ENCODE measurements around the gene MYO18B. TPM values are rescaled to one million over a fixed set of nuclear protein-coding genes. Genes with fewer than 3 reads are reported as not detected.

MYO18B gene
- total and polyA plus RNA-seq, 2 of the 4 experiments (the other 2 are of a cell fraction): under 0.01 TPM; not detected in 1

DNA sequence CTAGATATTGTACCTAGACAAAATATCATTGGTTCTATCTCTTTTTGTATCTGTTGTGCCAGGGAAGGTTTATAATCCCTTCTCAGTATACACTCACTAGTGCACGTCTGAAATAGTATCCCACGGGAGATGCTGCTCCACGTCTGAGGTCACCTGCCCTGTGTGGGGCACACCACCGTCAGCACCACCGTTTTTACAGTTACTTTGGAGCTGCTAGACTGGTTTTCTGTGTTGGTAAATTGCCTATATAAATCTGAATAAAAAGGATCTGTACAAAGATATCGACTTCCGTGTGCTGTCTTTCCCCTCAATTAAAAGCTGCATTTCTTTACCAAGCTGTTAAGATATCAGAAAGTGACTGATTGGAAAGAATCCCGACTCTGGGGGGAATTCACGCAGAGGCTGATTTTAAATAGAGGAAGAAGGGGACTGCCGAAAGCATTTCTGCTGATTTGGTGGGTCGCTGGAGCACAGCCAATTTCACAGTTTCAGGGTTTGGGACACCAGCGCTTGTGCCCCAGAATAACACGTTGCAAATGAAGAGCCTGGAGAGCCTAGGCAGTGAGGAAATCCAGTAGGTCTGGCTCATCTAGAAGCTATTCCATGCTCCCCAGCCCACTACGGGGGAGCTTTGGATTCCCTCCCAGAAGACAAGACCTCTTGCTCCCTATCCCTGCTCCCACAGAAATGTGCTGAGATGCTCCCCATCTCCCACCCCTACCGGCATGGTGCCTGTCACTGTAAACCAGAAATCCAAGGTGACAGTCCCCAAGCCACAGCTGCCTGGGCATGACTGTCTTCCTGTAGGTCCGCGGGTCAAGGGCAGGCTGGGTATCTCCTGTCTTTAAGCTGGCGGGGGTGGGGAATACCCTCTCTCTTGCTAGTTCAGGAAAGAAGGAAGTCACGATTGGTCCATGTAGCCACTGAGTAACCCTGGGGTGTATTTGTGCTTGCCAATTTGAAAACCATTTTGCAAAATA lies 12.7 kb upstream of the MYO18B start:
- 80% methylated on average over 2 of the region's 19 CpGs; no CpG with 5 or more reads in 1 of the 2 experiments for WGBS, 2 experiments (ENCODE audit: extremely low coverage in 2 of 2, insufficient read length in 1 of 2)

More for the DNA sequence above, 12.7 kb upstream of the MYO18B start:
- H3K14ac ChIP-seq (replicated peaks; ENCODE audit: low read depth, low read length): no peak overlapping the region
- H3K56ac ChIP-seq (ENCODE audit: extremely low read depth, insufficient read depth, low read length): no peak overlapping the region
- H2BK120ac ChIP-seq (ENCODE audit: low read depth, low read length): no peak overlapping the region
- H3K4me3 ChIP-seq (ENCODE audit: insufficient read depth, low read depth, low read length): no peak overlapping the region
- no peak for DNase-seq
- no peaks in the 10 kb centered on the region for H3K9me3 ChIP-seq (ENCODE audit: control insufficient read depth, insufficient read depth, low read length)
- H3K4ac ChIP-seq (ENCODE audit: low read depth, low read length): no peak overlapping the region
- in situ Hi-C loops (cut with MboI; ENCODE audit: low sequenced_read_pairs) (no loop called here), intact Hi-C loops (cut with micrococcal nuclease) (no loop called here), dilution Hi-C loops (cut with HindIII; ENCODE audit: low sequenced_read_pairs, unreplicated experiment) (no loop called here)
- H4K8ac ChIP-seq (ENCODE audit: low read depth in 2 of 2, low read length in 2 of 2): no peak overlapping the region
- no peaks in the 10 kb centered on the region for H3K9me1 ChIP-seq (ENCODE audit: insufficient read depth, low read length)
- H3K18ac ChIP-seq (ENCODE audit: low read depth, low read length): no peak overlapping the region
- H3K23ac ChIP-seq (ENCODE audit: low read depth, low read length): no peak overlapping the region
- H3K4me1 ChIP-seq (ENCODE audit: control insufficient read depth, insufficient read depth, low read length): no peaks in the 10 kb centered on the region
- H4K91ac ChIP-seq (ENCODE audit: insufficient read depth, low read depth, low read length): no peak overlapping the region
- ATAC-seq (ENCODE audit: low read depth): no peak
- H4K5ac ChIP-seq (ENCODE audit: low read depth, low read length): no peak overlapping the region
- BruUV-seq (replicated peaks): no TSS peak
- H2AK9ac ChIP-seq (replicated peaks; ENCODE audit: low read depth, low read length, poor library complexity): no peak overlapping the region
- no peaks in the 10 kb centered on the region for H3K36me3 ChIP-seq (ENCODE audit: control insufficient read depth, insufficient read depth, low read length)
- no peak overlapping the region for H3K27ac ChIP-seq (ENCODE audit: insufficient read depth, low read length)
- no peaks in the 10 kb centered on the region for H3K79me1 ChIP-seq (ENCODE audit: low read depth in 1 of 2, low read length in 2 of 2)
- H2AFZ ChIP-seq (replicated peaks; ENCODE audit: low read length, poor library complexity): no peak overlapping the region
- H4K20me1 ChIP-seq (ENCODE audit: insufficient read depth, low read length): no peaks in the 10 kb centered on the region
- ChIA-PET CTCF (no interaction called here), POLR2A (ENCODE audit: unreplicated experiment) (no interaction called here)
- no peaks in the 10 kb centered on the region for H3K27me3 ChIP-seq (ENCODE audit: control insufficient read depth, insufficient read depth, low read length)
- no peak overlapping the region for H2AK5ac ChIP-seq (ENCODE audit: low read depth, low read length)
- no peak overlapping the region for H2BK20ac ChIP-seq (ENCODE audit: low read depth, low read length)
- H3K9ac ChIP-seq (ENCODE audit: low read depth, low read length): no peak overlapping the region
- no peak overlapping the region for H3K4me2 ChIP-seq (ENCODE audit: low read depth, low read length)
- TF ChIP-seq, protein P1, sequence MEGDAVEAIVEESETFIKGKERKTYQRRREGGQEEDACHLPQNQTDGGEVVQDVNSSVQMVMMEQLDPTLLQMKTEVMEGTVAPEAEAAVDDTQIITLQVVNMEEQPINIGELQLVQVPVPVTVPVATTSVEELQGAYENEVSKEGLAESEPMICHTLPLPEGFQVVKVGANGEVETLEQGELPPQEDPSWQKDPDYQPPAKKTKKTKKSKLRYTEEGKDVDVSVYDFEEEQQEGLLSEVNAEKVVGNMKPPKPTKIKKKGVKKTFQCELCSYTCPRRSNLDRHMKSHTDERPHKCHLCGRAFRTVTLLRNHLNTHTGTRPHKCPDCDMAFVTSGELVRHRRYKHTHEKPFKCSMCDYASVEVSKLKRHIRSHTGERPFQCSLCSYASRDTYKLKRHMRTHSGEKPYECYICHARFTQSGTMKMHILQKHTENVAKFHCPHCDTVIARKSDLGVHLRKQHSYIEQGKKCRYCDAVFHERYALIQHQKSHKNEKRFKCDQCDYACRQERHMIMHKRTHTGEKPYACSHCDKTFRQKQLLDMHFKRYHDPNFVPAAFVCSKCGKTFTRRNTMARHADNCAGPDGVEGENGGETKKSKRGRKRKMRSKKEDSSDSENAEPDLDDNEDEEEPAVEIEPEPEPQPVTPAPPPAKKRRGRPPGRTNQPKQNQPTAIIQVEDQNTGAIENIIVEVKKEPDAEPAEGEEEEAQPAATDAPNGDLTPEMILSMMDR (conservative IDR thresholded peaks at IDR 0.05; ENCODE audit: low read depth, low read length): no peak
- TF ChIP-seq SMC3 (IDR thresholded peaks at IDR 0.05; ENCODE audit: low read depth, low read length): no peak
- no peak for TF ChIP-seq RCOR1 (IDR thresholded peaks at IDR 0.05; ENCODE audit: insufficient replicate concordance, low read length)
- no peak for TF ChIP-seq MAFK (IDR thresholded peaks at IDR 0.05; ENCODE audit: low read depth, low read length)
- no peak for TF ChIP-seq MXI1 (IDR thresholded peaks at IDR 0.05; ENCODE audit: borderline replicate concordance, low read depth, low read length)
- no peak for TF ChIP-seq NFE2L2 (IDR thresholded peaks at IDR 0.05; ENCODE audit: low read depth, low read length)
- TF ChIP-seq, protein P2, sequence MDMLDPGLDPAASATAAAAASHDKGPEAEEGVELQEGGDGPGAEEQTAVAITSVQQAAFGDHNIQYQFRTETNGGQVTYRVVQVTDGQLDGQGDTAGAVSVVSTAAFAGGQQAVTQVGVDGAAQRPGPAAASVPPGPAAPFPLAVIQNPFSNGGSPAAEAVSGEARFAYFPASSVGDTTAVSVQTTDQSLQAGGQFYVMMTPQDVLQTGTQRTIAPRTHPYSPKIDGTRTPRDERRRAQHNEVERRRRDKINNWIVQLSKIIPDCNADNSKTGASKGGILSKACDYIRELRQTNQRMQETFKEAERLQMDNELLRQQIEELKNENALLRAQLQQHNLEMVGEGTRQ (IDR thresholded peaks at IDR 0.05; ENCODE audit: low read depth, low read length): no peak
- no peak for TF ChIP-seq RFX5 (IDR thresholded peaks at IDR 0.05; ENCODE audit: low read depth, low read length)
- H2BK5ac ChIP-seq (ENCODE audit: low read depth, low read length, poor library complexity, severe bottlenecking): no peak overlapping the region
- H2BK15ac ChIP-seq (ENCODE audit: low read depth, low read length): no peak overlapping the region
